Stimulated activated CD8-positive, alpha-beta memory T cell treated with anti-CD3 and anti-CD28 coated beads, Interleukin-7, amount 100 ng/mL, for 4 hours (primary cell): ENCODE data around the gene PLXNA4.

Source experiments
- DNase-seq, 2 donors: peaks; one replicate each; pipeline ENCODE4 v3.0.0-alpha.2; 2020; ENCODE audit warnings: low read depth in 2 of 2

PLXNA4 gene

GRCh38 chr7:132387596-132387995 is 188.7 kb downstream of the PLXNA4 start:
- no peak for DNase-seq

GRCh38 chr7:132386201-132386681 is 190.0 kb downstream of the PLXNA4 start:
- no peak for DNase-seq

GRCh38 chr7:132383962-132384361 is 192.3 kb downstream of the PLXNA4 start:
- no peak for DNase-seq

GRCh38 chr7:132381742-132382472 is 194.4 kb downstream of the PLXNA4 start:
- DNase-seq = no peak

- no peak for DNase-seq
Measured at GRCh38 chr7:132380059-132380458, 196.2 kb downstream of the PLXNA4 start.

- DNase-seq = no peak
Measured at GRCh38 chr7:132379292-132379691, 197.0 kb downstream of the PLXNA4 start.

GRCh38 chr7:132377703-132378584 is 198.3 kb downstream of the PLXNA4 start:
- no peak for DNase-seq

- no peak for DNase-seq
Measured at GRCh38 chr7:132377015-132377414, 199.3 kb downstream of the PLXNA4 start.

- DNase-seq = no peak
Measured at GRCh38 chr7:132376361-132377013, 199.8 kb downstream of the PLXNA4 start.

- no peak for DNase-seq
Measured at GRCh38 chr7:132373879-132374278, 202.4 kb downstream of the PLXNA4 start.

GRCh38 chr7:132373041-132373440 is 203.2 kb downstream of the PLXNA4 start:
- DNase-seq = no peak

- no peak for DNase-seq
Measured at GRCh38 chr7:132371948-132372347, 204.3 kb downstream of the PLXNA4 start.

GRCh38 chr7:132368246-132368900 is 207.9 kb downstream of the PLXNA4 start:
- no peak for DNase-seq

- DNase-seq = no peak
Measured at GRCh38 chr7:132367795-132368194, 208.5 kb downstream of the PLXNA4 start.

GRCh38 chr7:132367004-132367403 is 209.3 kb downstream of the PLXNA4 start:
- DNase-seq = no peak

GRCh38 chr7:132364226-132364625 is 212.0 kb downstream of the PLXNA4 start:
- DNase-seq = no peak

- DNase-seq = no peak
Measured at GRCh38 chr7:132362059-132362458, 214.2 kb downstream of the PLXNA4 start.

GRCh38 chr7:132361146-132361545 is 215.1 kb downstream of the PLXNA4 start:
- DNase-seq = no peak

GRCh38 chr7:132359743-132360142 is 216.5 kb downstream of the PLXNA4 start:
- DNase-seq = no peak

- DNase-seq = no peak
Measured at GRCh38 chr7:132355048-132355447, 221.2 kb downstream of the PLXNA4 start.

GRCh38 chr7:132354527-132354926 is 221.7 kb downstream of the PLXNA4 start:
- no peak for DNase-seq

- no peak for DNase-seq
Measured at GRCh38 chr7:132353936-132354335, 222.3 kb downstream of the PLXNA4 start.
